Measurements from ENCODE around the gene KCTD1.

GRCh38 chr18:26568926-26569665 lies 20.7 kb upstream of the KCTD1 start:
- TF ChIP-seq CTCF (IDR thresholded peaks at IDR 0.05) (no peak), EZH2 (IDR thresholded peaks at IDR 0.05) (no peak)

Measured in neural progenitor cell (in vitro differentiated cells).